Fibroblast of lung (primary cell): Measurements from ENCODE around the gene COL18A1. TPM values are rescaled to one million over a fixed set of nuclear protein-coding genes. Genes with fewer than 3 reads are reported as not detected.

ENCODE experiments used
- DNase-seq, 2 donors: peaks; one replicate each; pipeline versions ENCODE4 v3.0.0 to v3.0.0-alpha.2; 2010; ENCODE audit warnings: low read depth in 2 of 2
- H2AFZ ChIP-seq: 2 replicates; pipeline ENCODE4 v1.5.1; 2012; ENCODE audit warnings: low read length, control low read depth, inconsistent platforms
- H3K27ac ChIP-seq: 2 replicates; pipeline ENCODE4 v1.5.1; 2011; ENCODE audit warnings: low read length, control low read depth; ENCODE audit not compliant: insufficient read depth
- H3K27me3 ChIP-seq: 2 replicates; pipeline ENCODE4 v1.5.1; 2011; ENCODE audit warnings: mild to moderate bottlenecking, low read length; ENCODE audit not compliant: control insufficient read depth, insufficient read depth
- H3K36me3 ChIP-seq: 2 replicates; pipeline ENCODE4 v1.5.1; 2011; ENCODE audit warnings: low read length; ENCODE audit not compliant: control insufficient read depth, insufficient read depth
- H3K4me1 ChIP-seq: 2 replicates; pipeline ENCODE4 v1.5.1; 2011; ENCODE audit warnings: low read length; ENCODE audit not compliant: control insufficient read depth, insufficient read depth; ENCODE audit errors: extremely low read depth
- H3K4me2 ChIP-seq: 2 replicates; pipeline ENCODE4 v1.5.1; 2011; ENCODE audit warnings: low read length, control low read depth; ENCODE audit not compliant: insufficient read depth; ENCODE audit errors: extremely low read depth
- H3K4me3 ChIP-seq, 4 experiments: fragments of 200-600 bp in 1 of 4; sonication (generic) in 1 of 4; replicated peaks in 1 of 4; 2 replicates each; pipeline ENCODE4 v1.5.1; 2011 to 2016; ENCODE audit warnings: low read length in 4 of 4, low read depth in 3 of 4, mild to moderate bottlenecking in 3 of 4, control low read depth in 2 of 4, inconsistent platforms in 1 of 4, mixed read lengths in 1 of 4; ENCODE audit not compliant: insufficient read depth in 1 of 4; ENCODE audit errors: control extremely low read depth in 1 of 4
- H3K79me2 ChIP-seq: 2 replicates; pipeline ENCODE4 v1.5.1; 2012; ENCODE audit warnings: mild to moderate bottlenecking, low read length, inconsistent platforms; ENCODE audit not compliant: control insufficient read depth, insufficient read depth
- H3K9ac ChIP-seq: 2 replicates; pipeline ENCODE4 v1.5.1; 2011; ENCODE audit warnings: mild to moderate bottlenecking, low read length, control low read depth; ENCODE audit not compliant: insufficient read depth
- H3K9me3 ChIP-seq: 2 replicates; pipeline ENCODE4 v1.5.1; 2012; ENCODE audit warnings: low read depth, low read length; ENCODE audit not compliant: control insufficient read depth, insufficient read depth
- H4K20me1 ChIP-seq: 2 replicates; pipeline ENCODE4 v1.5.1; 2011; ENCODE audit warnings: low read length; ENCODE audit not compliant: control insufficient read depth, insufficient read depth; ENCODE audit errors: extremely low read depth
- CTCF ChIP-seq, 2 donors: IDR thresholded peaks in 1 of 2; conservative IDR thresholded peaks in 1 of 2; 1 replicate in 1 of 2; 2 replicates in 1 of 2; pipeline ENCODE4 v1.5.1; 2011 to 2012; ENCODE audit warnings: low read length in 2 of 2, control low read depth in 1 of 2, inconsistent platforms in 1 of 2, low read depth in 1 of 2, mild to moderate bottlenecking in 1 of 2
- EZH2 ChIP-seq: IDR thresholded peaks from 2 replicates; pipeline ENCODE4 v1.5.1; 2012; ENCODE audit warnings: low read length, control low read depth, mild to moderate bottlenecking; ENCODE audit errors: missing control alignments
- polyA plus RNA-seq, 2 donors: library from polyadenylated mRNA; depleted of rRNA in 1 of 2; stranded (reverse) in 1 of 2; unstranded in 1 of 2; fragments of >200 nt; gene quantifications; 2 replicates each; pipeline ENCODE4 v1.2.1, GENCODE V29; 2011 to 2012; ENCODE audit warnings: missing spikeins in 1 of 2
- total RNA-seq: library from RNA; depleted of rRNA; stranded (reverse); fragments of >200 nt; gene quantifications from 2 replicates; pipeline ENCODE4 v1.2.1, GENCODE V29; 2014

COL18A1 gene
- total and polyA plus RNA-seq, 2 donors (not counting 1 experiment from before 2014, with no cell fraction given): 24.3 to 38.8 TPM

DNA sequence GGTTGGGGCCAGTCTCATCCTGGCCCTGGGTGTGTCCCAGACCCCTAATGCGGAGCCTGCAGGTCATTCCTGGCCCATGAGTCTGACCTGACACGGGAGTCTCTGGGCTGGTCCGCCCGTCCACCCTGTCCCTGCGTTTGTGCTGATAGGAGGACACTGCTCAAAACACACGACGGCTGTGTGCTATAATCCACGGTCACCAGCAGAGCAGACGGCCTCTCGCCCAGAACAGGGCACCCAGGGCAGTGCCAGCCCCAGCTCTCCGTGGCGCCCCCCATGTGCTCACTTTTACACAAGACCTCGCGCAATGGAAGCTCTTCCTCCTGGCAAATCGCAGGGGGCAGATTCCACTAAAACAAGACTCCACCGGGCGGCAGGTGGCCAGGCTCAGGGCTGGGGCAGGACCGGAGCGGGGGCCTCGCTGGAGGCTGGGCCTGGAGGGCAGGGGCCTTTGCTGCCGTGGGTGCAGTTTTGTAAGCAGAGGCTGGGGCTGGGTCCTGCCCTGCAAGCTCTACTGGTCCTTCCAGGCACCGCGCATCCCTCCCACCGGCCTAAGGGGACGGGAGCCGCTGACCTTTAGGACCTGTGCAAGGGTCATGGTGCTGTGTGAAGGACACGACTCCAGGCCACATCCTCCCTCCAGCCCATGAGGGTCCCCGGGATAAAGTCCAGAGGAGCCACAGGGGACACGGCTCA lies 147.9 kb downstream of the COL18A1 start:
- no peak for DNase-seq
- Histone ChIP-seq H3K9me3 (no peaks in the 10 kb centered on the region), H3K4me2 (no peak overlapping the region), H3K4me3 (no peak overlapping the region), H3K4me1 (no peaks in the 10 kb centered on the region), H3K9ac (no peak overlapping the region), H4K20me1 (no peaks in the 10 kb centered on the region), H3K79me2 (no peaks in the 10 kb centered on the region), H3K36me3 (no peaks in the 10 kb centered on the region), H2AFZ (no peak overlapping the region), H3K27ac (no peak overlapping the region), H3K27me3 (no peaks in the 10 kb centered on the region)
- TF ChIP-seq EZH2: no peak
- TF ChIP-seq CTCF (conservative IDR thresholded peaks at IDR 0.05 in 1 of 2, IDR thresholded peaks at IDR 0.05 in 1 of 2; ENCODE audit: low read depth in 1 of 2, low read length in 2 of 2): no peak

DNA sequence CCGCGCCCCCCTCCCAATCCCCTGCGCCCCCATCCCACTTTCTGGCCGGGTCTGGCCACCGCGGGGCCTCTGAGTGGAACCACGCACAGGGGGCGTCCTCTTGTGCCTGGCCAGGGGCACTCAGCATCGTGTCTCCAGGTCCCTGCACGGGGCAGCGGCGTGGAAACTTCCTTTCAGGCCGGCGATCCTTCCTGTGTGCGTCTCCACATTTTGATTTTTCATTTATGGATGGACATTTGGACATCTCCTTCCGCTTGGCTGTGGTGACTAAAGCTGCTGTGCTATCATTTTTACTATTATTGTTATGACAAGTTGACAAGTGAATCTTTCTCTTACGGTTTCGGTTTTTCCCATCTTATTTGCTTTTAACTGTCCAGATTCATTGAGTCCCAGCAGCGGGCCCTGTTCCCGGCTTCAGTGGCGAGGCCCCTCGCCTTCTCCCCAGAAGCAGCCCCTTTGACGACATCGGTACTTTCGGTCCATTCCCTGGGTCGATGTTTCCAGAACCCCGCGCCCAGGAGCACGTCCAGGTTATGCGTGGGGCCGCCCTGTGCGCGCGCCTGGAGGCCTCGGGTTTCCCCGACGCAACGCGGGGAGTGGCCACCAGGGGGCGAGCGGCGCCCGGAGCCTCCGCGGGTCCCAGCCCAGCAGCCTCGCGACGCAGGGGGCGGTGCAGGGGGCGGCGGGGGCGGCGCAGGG lies 149.7 kb downstream of the COL18A1 start:
- DNase-seq: peak; percentile 51 to 58
- H3K79me2 ChIP-seq: no peaks in the 10 kb centered on the region
- no peaks in the 10 kb centered on the region for H3K4me1 ChIP-seq
- no peaks in the 10 kb centered on the region for H3K9me3 ChIP-seq
- peak overlapping the region; percentile 58 for H3K9ac ChIP-seq
- no peaks in the 10 kb centered on the region for H3K27me3 ChIP-seq
- no peaks in the 10 kb centered on the region for H4K20me1 ChIP-seq
- peak overlapping the region; percentile 66 to 83 (median 74) for H3K4me3 ChIP-seq
- H2AFZ ChIP-seq: peak overlapping the region; percentile 89
- peak overlapping the region; percentile 97 for H3K4me2 ChIP-seq
- no peak for TF ChIP-seq EZH2
- TF ChIP-seq CTCF (conservative IDR thresholded peaks at IDR 0.05 in 1 of 2, IDR thresholded peaks at IDR 0.05 in 1 of 2; ENCODE audit: low read depth in 1 of 2, low read length in 2 of 2): peak; percentile 56 to 65
- no peak overlapping the region for H3K27ac ChIP-seq
- H3K36me3 ChIP-seq: no peaks in the 10 kb centered on the region

DNA sequence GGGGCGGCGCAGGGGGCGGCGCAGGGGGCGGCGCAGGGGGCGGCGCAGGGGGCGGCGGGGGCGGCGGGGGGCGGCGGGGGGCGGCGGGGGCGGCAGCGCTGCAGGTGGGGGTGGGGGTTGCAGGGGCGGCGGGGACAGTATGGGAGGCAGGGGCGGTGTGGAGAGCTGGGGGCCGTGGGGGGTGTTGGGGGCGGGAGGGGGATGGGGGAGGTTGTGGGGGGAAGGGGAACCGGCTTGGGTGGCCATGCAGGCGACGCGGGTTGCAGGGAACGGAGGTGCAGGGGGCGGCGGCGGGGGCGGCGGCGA lies 150.2 kb downstream of the COL18A1 start:
- H3K4me3 ChIP-seq: peak overlapping the region in 1 of 4 experiments; percentile 58
- TF ChIP-seq CTCF (conservative IDR thresholded peaks at IDR 0.05 in 1 of 2, IDR thresholded peaks at IDR 0.05 in 1 of 2; ENCODE audit: low read depth in 1 of 2, low read length in 2 of 2) (no peak), EZH2 (no peak)
- H4K20me1 ChIP-seq: no peaks in the 10 kb centered on the region
- H3K9ac ChIP-seq: no peak overlapping the region
- H3K36me3 ChIP-seq: no peaks in the 10 kb centered on the region
- H3K27me3 ChIP-seq: no peaks in the 10 kb centered on the region
- no peaks in the 10 kb centered on the region for H3K9me3 ChIP-seq
- H3K4me2 ChIP-seq: no peak overlapping the region
- no peaks in the 10 kb centered on the region for H3K4me1 ChIP-seq
- DNase-seq: no peak
- H2AFZ ChIP-seq: no peak overlapping the region
- H3K27ac ChIP-seq: no peak overlapping the region
- no peaks in the 10 kb centered on the region for H3K79me2 ChIP-seq
